OCI-LY3 (cell line): Measurements from ENCODE around the gene NPIPA5.
"Not testable (repeated sequence)": the region's sequence is repeated elsewhere in the genome, so short reads cannot be mapped to it uniquely, and the experiment has no call there.

ENCODE experiments used
- H2AFZ ChIP-seq: fragments of 200-600, 300-600 bp; shearing (Covaris generic); 2 replicates; pipeline ENCODE4 v1.6.0; 2014; ENCODE audit warnings: antibody characterized with exemption, low read depth, low read length
- H3K27ac ChIP-seq: fragments of 200-600, 300-600 bp; sonication (generic); 2 replicates; pipeline ENCODE4 v1.5.1; 2014; ENCODE audit warnings: mild to moderate bottlenecking, low read length, moderate library complexity, mixed read lengths
- H3K27me3 ChIP-seq: fragments of 200-600, 300-600 bp; sonication (generic); 2 replicates; pipeline ENCODE4 v1.6.1; 2014; ENCODE audit warnings: low read depth, low read length, mixed read lengths
- H3K36me3 ChIP-seq: fragments of 200-600, 300-600 bp; sonication (generic); replicated peaks from 2 replicates; pipeline ENCODE3; 2014; ENCODE audit warnings: low read depth, low read length, mixed read lengths
- H3K4me1 ChIP-seq: fragments of 300-600, 200-600 bp; sonication (generic); 2 replicates; pipeline ENCODE4 v1.6.1; 2014; ENCODE audit warnings: low read length, mixed read lengths
- H3K4me2 ChIP-seq: fragments of 200-600, 300-600 bp; sonication (generic); 2 replicates; pipeline ENCODE4 v1.6.1; 2014; ENCODE audit warnings: low read length, mixed read lengths
- H3K4me3 ChIP-seq: fragments of 300-600, 200-600 bp; sonication (generic); 2 replicates; pipeline ENCODE4 v1.5.1; 2014; ENCODE audit warnings: antibody characterized with exemption, mild to moderate bottlenecking, low read length, moderate library complexity
- H3K79me2 ChIP-seq: fragments of 300-600, 200-600 bp; shearing (Covaris generic); 2 replicates; pipeline ENCODE4 v1.6.1; 2014; ENCODE audit warnings: mild to moderate bottlenecking, low read length, mixed read lengths
- H3K9ac ChIP-seq: fragments of 300-600, 200-600 bp; shearing (Covaris generic); 2 replicates; pipeline ENCODE4 v1.6.0; 2014; ENCODE audit warnings: mild to moderate bottlenecking, low read length, moderate library complexity
- H3K9me3 ChIP-seq: fragments of 200-600, 300-600 bp; shearing (Covaris generic); 2 replicates; pipeline ENCODE4 v1.6.1; 2014; ENCODE audit warnings: low read length, mixed read lengths; ENCODE audit not compliant: insufficient read depth
- H4K20me1 ChIP-seq: fragments of 200-600, 300-600 bp; sonication (generic); 2 replicates; pipeline ENCODE4 v1.6.1; 2016; ENCODE audit warnings: low read length, mixed read lengths; ENCODE audit not compliant: insufficient read depth
- CTCF ChIP-seq: fragments of 200-600, 300-600 bp; sonication (generic); IDR thresholded peaks from 2 replicates; pipeline ENCODE4 v1.5.1; 2014; ENCODE audit warnings: antibody characterized with exemption, low read length, low read depth
- EZH2phosphoT487 ChIP-seq: fragments of 200-600 bp; shearing (Covaris generic); IDR thresholded peaks from 2 replicates; pipeline ENCODE4 v1.6.1; 2018; ENCODE audit warnings: antibody characterized with exemption, mixed run types, low read depth

The NPIPA5 gene

GRCh38 chr16:15378194-15378593 lies at the start of gene NPIPA5:
Gene NPIPA5, minus strand, starts transcription at chr16:15378294. Its CDS starts 0 bp downstream, at chr16:15378294.
- not testable (repeated sequence) for H3K27me3 ChIP-seq, H3K9me3 ChIP-seq, H3K27ac ChIP-seq, H3K36me3 ChIP-seq, H4K20me1 ChIP-seq, H2AFZ ChIP-seq, H3K4me2 ChIP-seq, H3K4me1 ChIP-seq, H3K79me2 ChIP-seq, H3K9ac ChIP-seq, H3K4me3 ChIP-seq

- Histone ChIP-seq H4K20me1 (no peaks in the 10 kb centered on the region), H3K4me3 (no peak overlapping the region), H3K27ac (no peak overlapping the region), H3K9ac (no peak overlapping the region), H3K79me2 (no peaks in the 10 kb centered on the region), H3K4me1 (no peaks in the 10 kb centered on the region), H3K9me3 (no peaks in the 10 kb centered on the region), H2AFZ (no peak overlapping the region; the same call in 1 of the 2 replicates), H3K36me3 (no peaks in the 10 kb centered on the region), H3K4me2 (no peak overlapping the region), H3K27me3 (0 out of 2 replicates have a peak, but pooled peaks cover 4% of the 10 kb centered on the region)
- TF ChIP-seq EZH2phosphoT487 (no peak), CTCF (peak; percentile 59)
These were observed 49.6 kb upstream of the NPIPA5 start for GRCh38 chr16:15427648-15428239.

GRCh38 chr16:15426796-15427195 lies 48.7 kb upstream of the NPIPA5 start:
- H3K9me3 ChIP-seq, result no peaks in the 10 kb centered on the region
- H3K4me1 ChIP-seq, result no peaks in the 10 kb centered on the region
- H4K20me1 ChIP-seq, result no peaks in the 10 kb centered on the region
- H3K79me2 ChIP-seq, result no peaks in the 10 kb centered on the region
- no peak overlapping the region for H3K27ac ChIP-seq
- 0 out of 2 replicates have a peak, but pooled peaks cover 4% of the 10 kb centered on the region for H3K27me3 ChIP-seq
- no peaks in the 10 kb centered on the region for H3K36me3 ChIP-seq
- no peak overlapping the region for H3K4me2 ChIP-seq
- H2AFZ ChIP-seq, result no peak overlapping the region
- no peak overlapping the region for H3K9ac ChIP-seq
- TF ChIP-seq CTCF, result no peak
- H3K4me3 ChIP-seq, result no peak overlapping the region

- H3K36me3 ChIP-seq, result no peaks in the 10 kb centered on the region
- H3K4me1 ChIP-seq, result no peaks in the 10 kb centered on the region
- TF ChIP-seq EZH2phosphoT487 (no peak), CTCF (no peak)
- 0 out of 2 replicates have a peak, but pooled peaks cover 4% of the 10 kb centered on the region for H3K27me3 ChIP-seq
- H3K27ac ChIP-seq, result no peak overlapping the region
- no peak overlapping the region for H2AFZ ChIP-seq
- no peaks in the 10 kb centered on the region for H3K9me3 ChIP-seq
- no peak overlapping the region for H3K4me2 ChIP-seq
- no peak overlapping the region for H3K4me3 ChIP-seq
- no peaks in the 10 kb centered on the region for H3K79me2 ChIP-seq
- H4K20me1 ChIP-seq, result no peaks in the 10 kb centered on the region
- no peak overlapping the region for H3K9ac ChIP-seq
These were observed 47.8 kb upstream of the NPIPA5 start for GRCh38 chr16:15425861-15426260.
